CD4-positive, alpha-beta T cell treated with Interleukin-15 for 4 hours (primary cell): ENCODE data around the gene RTL10.
"Not testable (repeated sequence)": the region's sequence is repeated elsewhere in the genome, so short reads cannot be mapped to it uniquely, and the experiment has no call there.

Source experiments
- DNase-seq: peaks from one replicate; pipeline ENCODE4 v3.0.0-alpha.2; 2020; ENCODE audit warnings: low spot score

Gene RTL10

GRCh38 chr22:19888131-19888746 is 33.6 kb upstream of the RTL10 start:
- DNase-seq = no peak

GRCh38 chr22:19887256-19887985 is 32.7 kb upstream of the RTL10 start:
- DNase-seq = no peak

- peak; percentile 46 for DNase-seq
Observed at GRCh38 chr22:19886605-19887255, 32.1 kb upstream of the RTL10 start.

GRCh38 chr22:19885841-19886592 is 31.3 kb upstream of the RTL10 start:
- no peak for DNase-seq

DNA sequence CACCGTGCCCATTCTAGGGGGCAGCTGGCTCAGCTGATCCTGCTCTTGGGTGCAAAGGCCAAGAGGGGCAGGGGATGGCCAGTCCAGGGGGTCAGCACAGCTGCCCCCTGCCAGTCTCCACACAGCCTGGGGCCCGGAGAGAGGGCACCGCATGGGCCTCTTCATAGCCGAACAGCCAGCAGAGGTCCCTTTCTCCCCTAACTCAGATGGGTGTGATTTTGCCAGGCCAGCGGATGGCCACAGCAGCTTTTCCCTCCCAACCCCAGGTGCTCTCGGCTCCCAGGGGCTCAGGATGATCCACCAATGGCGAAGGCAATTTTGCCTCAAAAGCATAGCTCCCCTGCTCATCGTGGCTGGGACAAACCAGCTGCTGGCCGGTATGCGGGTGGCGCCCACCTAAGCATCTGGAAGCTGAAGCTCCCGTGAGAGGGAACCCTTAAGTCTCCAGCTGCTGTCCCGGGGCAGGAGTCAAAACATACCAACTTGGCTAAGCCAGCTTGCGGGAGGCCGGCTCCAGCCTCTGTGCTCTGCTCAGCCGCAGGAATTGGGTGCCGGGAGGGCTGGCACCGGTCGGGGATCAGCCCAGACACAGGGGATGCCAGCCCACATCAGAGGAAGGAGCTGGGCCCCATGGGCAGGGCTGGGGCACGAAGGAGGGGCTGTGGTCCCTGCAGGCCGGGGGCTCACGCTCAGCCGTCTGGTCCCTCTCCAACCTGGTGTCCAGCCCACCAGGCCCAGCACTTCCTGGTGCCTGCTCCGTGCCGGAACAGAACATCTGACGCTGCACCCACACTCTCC is 30.5 kb upstream of the RTL10 start:
- DNase-seq = no peak

GRCh38 chr22:19884161-19884953 is 29.7 kb upstream of the RTL10 start:
- DNase-seq = no peak

DNA sequence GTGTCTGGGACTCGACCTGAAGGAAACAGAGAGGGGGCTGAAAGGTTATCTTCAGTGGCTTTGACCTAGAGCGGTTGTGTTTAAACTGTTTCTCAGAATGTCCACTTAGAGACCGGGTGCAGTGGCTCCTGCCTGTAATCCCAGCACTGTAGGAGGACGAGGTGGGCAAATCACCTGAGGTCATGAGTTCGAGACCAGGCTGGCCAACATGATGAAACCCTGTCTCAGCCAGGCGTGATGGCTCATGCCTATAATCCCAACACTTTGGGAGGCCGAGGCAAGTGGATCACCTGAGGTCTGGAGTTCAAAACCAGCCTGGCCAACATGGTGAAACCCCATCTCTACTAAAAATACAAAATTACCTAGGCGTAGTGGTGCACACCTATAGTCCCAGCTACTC is 28.8 kb upstream of the RTL10 start:
- not testable (repeated sequence) for DNase-seq

DNA sequence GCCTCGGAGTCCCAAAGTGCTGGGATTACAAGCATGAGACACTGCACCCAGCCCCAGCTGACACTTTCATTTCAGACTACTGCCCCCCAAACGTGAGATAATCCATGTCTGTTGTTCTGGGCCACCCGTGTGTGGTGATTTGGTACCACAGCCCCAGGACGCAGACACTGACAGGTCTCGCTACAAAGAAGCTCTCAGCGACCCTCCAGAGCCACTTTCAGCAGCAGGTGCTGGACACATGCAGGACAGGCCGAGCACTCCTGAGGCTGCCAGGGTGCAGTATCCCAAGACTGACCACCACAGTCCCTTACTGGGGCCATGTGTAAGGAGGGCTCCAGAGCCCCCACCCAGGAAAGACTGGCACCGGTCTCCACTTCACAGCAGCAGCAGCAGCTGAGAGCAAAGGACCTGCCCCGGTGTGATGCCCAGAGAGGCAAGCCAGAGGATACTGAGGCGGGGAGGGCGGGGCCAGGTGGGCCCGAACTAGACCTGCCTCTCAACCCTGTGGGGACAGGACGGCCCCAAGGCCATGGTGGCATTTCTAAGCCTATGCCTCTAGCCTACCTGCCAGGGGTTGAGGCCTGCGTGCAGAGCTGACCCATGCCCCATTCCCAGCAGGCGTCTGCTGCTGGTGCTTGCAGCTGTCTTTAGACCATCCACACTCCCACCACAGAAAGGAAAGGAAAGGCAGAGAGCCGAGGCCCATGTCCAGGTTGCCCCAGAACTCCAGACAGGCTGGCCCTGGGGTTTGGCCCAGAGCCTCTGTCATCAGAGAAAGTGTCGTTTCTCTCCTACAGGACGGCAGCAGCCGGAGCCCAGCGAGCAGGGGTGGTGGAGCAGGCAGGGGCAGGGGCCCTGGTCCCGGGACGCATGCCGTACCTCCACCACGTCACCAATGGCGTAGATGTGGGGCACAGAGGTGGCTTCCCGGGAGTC is 28.0 kb upstream of the RTL10 start:
- DNase-seq = no peak

DNA sequence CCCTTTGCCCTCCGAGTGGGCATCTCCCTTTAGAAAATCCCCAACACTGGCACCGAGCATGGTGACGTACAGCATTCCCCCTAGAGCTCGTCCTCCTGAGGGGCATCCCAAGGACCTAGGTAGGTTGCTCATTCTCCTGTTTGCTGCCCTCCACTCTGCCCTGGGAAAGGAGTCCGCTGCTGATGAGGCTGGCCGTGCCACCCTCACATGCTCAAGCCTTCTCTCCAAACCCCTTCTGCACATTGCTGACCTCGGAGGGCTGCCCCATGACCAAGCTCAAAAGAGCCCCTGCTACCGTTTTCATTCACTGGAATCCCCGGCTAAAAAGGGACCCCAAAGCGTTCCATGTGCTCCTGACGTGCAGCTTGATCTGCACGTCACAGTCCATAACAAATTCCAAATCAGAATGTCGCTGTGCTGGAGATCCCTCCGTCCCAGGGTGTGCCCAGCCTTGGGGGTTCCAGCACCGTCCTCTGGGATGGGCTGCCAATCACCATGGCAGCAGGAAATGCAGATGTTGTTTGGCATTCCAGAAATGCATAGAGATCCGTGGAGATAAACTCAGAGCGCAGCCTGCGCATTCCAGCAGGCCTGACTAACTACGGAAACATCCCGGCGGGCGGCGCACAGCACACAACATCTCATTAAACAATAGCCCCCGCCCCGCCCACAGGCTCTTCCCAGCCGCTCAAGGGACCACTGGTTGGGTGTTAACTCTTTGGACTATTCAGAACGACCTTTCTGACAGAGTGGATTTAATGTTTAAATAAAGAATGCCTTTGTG is 26.3 kb upstream of the RTL10 start:
- DNase-seq = no peak

DNA sequence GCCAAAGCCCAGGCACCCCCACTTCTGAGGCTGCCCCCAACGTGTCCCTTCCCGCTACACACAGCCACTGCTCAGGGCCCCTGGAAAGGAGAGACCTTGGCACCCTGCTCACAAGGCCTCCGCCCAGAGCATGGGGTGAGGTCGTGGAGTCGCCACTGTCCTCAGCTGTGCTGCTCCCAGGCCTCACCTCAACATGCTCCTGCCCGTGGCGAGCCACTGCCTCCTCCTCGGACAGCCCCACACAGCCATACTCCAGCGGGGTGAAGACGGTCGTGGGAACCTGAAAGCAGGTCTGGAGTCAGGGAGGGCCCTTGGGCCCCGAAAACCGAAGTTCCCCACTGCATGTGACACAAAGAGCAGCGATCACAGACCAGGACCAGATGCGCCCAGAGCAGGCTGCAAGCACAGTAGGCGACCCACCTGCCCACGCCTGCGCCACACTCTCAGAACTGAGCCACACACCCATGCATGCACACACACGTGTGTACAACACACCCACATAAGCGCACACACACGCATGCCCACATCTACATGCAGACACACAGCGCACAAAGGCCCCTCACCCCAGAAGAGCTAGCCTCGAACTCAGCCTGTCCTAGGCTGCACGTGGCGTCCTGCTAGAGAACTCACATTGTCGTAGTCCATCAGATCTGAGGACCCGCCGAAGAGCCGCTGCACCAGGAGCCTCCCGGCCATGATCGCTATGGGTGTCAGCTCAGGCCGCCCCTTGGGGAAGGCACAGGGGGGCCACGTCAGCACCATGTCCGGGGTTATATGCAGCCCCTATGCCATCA is 25.5 kb upstream of the RTL10 start:
- no peak for DNase-seq

- no peak for DNase-seq
Observed at GRCh38 chr22:19879643-19879991, 24.9 kb upstream of the RTL10 start.

GRCh38 chr22:19879246-19879570 is 24.5 kb upstream of the RTL10 start:
- no peak for DNase-seq

GRCh38 chr22:19878461-19879245 is 24.0 kb upstream of the RTL10 start:
- DNase-seq = no peak

GRCh38 chr22:19877626-19878339 is 23.1 kb upstream of the RTL10 start:
- no peak for DNase-seq

GRCh38 chr22:19876941-19877625 is 22.4 kb upstream of the RTL10 start:
- no peak for DNase-seq

DNA sequence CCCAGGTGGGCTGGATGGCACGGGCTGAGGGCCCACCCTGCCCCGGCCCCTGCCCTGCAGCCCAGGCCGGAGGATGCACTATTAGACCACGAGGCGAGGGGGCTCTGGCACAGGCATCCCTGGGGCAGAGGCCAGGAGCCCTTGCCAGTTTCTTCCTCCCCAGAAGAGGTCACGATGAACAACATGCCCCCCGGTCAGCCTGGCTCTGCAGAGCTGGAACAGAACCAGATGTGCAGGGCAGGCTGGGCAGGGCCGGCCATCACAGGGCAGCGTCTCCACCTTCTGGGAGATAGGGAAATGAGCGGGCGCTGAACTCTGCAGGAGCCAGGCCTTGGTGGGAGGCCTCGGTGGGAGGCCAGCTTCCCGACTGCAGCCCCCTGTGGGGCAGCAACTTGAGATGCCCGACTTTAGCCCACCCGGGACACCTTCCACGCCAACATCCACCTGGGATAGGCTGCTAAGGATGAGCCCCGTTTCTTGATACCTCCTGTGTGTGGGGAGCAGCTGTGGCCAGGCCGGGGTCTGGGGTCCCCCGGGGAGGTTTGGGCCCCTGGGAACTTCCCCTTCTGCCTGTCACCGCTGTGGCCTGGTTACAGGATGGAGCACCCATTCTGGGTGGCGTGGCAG is 21.8 kb upstream of the RTL10 start:
- no peak for DNase-seq
